Measurements from ENCODE around the gene MMP12.
"Not testable (repeated sequence)": the region's sequence is repeated elsewhere in the genome, so short reads cannot be mapped to it uniquely, and the experiment has no call there.

MMP12 gene

DNA sequence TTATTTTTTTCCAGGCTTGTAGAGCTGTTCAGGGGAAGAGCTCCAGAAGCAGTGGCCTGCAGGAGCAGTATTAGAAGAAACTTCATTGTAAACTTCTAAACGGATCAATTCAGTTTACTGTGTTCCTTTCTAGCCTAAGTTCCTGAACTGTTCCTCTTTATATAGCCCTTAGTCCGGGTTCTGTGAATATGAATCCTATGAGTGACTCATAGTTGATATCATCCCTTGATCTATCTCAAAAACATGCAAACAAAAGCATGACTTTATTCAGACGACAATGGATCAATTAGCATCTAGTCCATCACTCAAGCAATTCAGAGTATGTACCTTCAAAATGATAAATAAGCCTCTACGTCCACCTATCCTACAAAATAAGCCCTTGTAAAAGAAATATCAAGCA, at the start of gene MMP12:
Gene MMP12, minus strand, starts transcription at position 131 of the 400 bp plus-strand sequence. Its CDS starts 45 bp downstream, at position 86.
- no peak for FAIRE-seq

GRCh38 chr11:102921587-102922220, 46.9 kb upstream of the MMP12 start:
- FAIRE-seq: no peak

- no peak for FAIRE-seq
Observed at GRCh38 chr11:102920118-102920684, 45.4 kb upstream of the MMP12 start.

DNA sequence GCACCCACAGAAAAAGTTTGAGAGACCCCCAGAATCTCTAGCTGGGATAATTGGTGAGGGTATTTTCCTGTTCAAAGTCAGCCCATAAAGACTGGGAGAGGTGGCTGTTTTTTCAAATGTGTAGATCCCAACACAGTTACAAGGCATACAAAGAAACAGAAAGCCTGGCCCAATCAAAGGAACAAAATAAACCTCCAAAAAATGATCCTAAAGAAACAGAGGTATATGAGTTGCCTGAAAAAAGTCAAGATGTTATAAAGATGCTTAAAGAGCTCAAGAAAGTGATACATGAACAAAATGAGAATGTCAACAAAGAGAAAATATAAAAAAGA, 40.2 kb upstream of the MMP12 start:
- FAIRE-seq: no peak

- peak; percentile 52 for FAIRE-seq
Observed at GRCh38 chr11:102914238-102915043, 39.7 kb upstream of the MMP12 start.

GRCh38 chr11:102912482-102912830, 37.7 kb upstream of the MMP12 start:
- no peak for FAIRE-seq

GRCh38 chr11:102911758-102912481, 37.1 kb upstream of the MMP12 start:
- FAIRE-seq: no peak

- not testable (repeated sequence) for FAIRE-seq
Observed at GRCh38 chr11:102905848-102906247, 31.1 kb upstream of the MMP12 start.

- not testable (repeated sequence) for FAIRE-seq
Observed at GRCh38 chr11:102903895-102904294, 29.1 kb upstream of the MMP12 start.

DNA sequence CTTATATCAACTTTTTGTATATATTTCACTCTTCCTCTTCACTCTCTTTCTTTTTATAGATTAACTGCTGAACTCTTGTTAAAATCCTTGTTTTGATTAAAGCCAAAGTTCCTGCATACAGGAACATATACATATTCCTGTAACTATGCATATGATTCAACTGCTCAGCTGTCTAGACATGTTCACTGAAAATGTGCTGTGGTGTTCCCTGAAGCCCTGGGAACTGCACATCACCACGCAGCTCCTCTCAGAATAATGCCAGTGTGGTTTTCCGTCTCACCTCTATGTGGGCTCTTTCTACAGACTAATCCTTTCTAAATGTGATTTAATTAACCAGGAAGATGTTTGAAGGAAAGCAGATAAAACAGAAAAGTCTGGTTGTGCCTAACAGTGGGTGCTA, 25.6 kb upstream of the MMP12 start:
- FAIRE-seq: no peak

DNA sequence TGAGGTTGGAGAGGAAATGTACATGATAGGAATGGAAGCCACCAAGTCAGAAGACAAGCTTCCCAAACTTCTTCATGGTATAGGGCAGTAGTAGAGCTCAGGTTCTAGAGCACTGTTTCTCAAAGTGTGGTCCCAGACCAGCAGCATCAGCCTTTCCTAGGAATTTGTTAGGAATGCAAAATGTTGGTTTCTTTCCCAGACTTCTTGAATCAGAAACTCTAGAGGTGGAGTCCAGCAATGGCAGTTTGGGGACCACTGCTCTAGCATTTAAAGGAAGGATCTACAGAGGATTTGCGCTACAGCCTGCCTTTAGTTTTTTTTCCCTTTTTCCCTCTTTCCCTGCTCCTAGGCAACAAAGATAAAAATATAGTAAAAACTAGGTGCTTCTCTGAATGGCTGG, 17.0 kb upstream of the MMP12 start:
- FAIRE-seq: no peak

- FAIRE-seq: no peak
Observed at GRCh38 chr11:102886999-102887398, 12.2 kb upstream of the MMP12 start.

- FAIRE-seq: no peak
Observed at GRCh38 chr11:102883141-102883540, 8.4 kb upstream of the MMP12 start.

- FAIRE-seq: no peak
Observed at GRCh38 chr11:102882389-102883024, 7.7 kb upstream of the MMP12 start.

DNA sequence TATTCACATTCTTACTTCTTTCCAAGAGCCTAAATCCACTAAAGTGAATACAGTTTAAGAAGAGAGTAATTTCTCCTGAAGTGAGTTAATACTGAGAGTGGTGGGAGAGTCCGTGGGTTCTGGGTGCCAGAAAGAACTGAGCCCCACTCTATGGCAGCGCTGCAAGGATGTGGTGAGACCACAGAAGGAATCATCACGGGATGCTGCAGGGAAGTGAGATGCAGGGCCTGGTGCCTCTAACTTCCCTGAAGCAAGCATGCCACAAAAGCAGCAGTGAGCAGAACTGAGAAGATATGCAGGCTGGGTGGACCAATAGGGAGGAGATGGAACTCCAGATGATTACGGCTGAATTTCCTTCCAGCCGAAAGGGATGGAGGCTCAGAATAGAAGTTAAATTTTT, 5.0 kb upstream of the MMP12 start:
- no peak for FAIRE-seq

DNA sequence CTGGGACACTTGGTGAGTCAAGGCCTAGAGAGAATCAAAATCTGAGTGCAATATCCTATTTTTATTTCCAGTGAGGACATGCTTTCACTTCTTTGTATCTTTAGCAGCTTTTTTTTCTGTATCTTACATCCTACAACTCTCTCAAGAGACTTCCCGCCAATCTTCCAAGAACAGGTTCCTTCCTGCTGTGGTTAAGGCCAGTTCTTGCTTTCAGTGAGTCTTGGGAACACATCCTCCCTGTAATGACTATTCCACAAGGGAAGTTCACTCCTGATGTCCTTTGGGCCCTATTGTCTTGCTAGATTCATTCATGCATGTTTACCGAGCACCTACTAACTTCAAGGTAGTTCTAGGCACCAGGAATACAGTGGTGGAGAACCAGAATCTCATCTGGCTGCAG, 3.8 kb upstream of the MMP12 start:
- FAIRE-seq: no peak

DNA sequence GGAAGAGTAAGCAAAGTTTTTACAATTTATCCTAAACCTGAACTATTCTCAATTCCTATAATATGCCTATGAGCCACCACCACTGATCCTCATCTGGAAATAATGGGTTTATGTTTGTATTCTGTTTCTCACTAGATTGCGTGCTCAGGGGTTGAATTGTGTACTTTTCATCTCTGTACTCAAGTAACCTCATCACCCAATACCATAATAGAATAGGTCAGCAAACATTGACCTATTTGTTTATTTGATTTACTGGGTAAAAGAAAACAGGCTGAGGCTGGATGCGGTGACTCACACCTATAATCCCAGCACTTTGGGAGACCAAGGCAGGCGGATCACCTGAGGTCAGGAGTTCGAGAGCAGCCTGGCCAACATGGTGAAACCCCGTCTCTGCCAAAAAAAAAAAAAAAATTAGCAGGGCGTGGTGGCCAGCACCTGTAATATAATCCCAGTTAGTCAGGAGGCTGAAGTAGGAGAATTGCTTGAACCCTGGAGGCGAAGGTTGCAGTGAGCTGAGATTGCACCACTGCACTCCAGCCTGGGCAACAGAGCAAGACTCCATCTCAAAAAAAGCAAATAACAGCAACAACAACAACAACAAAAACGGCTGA, 5.3 kb downstream of the MMP12 start:
- FAIRE-seq: not testable (repeated sequence)

DNA sequence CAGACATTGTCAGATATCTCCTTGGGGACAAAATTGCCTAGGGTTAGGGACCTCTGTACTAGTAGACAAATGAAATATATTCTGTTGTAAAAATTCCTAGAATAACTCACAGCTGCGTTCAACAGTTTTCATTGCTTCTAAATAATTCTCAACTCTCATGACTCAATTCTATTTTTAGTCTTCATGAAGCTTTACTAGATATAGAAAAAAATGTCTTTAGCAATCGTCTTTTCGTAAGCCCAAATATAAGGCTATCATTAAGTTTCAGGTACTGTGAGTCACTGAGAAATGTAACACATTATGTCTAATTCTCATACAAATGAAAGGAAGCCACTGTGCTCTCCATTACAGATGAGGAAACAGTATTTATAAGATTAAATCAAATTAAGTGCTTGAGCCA, 6.4 kb downstream of the MMP12 start:
- FAIRE-seq: no peak

DNA sequence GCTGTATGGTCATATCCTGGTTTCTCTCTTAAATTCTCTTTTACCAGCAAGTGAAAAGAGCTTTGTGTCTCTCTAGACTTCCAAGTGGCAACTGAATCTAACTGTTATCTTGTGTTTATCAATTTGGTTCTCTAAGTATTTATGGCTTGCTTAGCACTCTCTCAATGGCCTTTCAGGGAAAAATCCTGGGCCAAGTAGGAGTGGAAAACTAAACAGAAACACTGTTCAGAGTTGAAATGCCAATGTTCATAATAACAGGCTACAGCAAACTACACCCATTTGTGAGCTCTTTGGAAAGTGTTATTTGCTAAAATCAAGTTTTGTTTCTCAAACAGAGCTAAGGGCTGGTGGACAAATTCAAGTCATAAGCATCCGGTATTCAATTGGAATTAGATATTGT, 10.1 kb downstream of the MMP12 start:
- no peak for FAIRE-seq

- FAIRE-seq: no peak
Observed at GRCh38 chr11:102853956-102854355, 20.8 kb downstream of the MMP12 start.

- FAIRE-seq: no peak
Observed at GRCh38 chr11:102853055-102853454, 21.7 kb downstream of the MMP12 start.

GRCh38 chr11:102850973-102851745, 23.6 kb downstream of the MMP12 start:
- no peak for FAIRE-seq
